ENCODE results near the gene APBB3. TPM values are rescaled to one million over a fixed set of nuclear protein-coding genes. Genes with fewer than 3 reads are reported as not detected.

The APBB3 gene
- total and polyA plus RNA-seq, 9 of the 15 experiments (the other 6 are each of a cell fraction or from before 2014, with no cell fraction given) = 0.17 to 24.3 (median 9.5) TPM

DNA sequence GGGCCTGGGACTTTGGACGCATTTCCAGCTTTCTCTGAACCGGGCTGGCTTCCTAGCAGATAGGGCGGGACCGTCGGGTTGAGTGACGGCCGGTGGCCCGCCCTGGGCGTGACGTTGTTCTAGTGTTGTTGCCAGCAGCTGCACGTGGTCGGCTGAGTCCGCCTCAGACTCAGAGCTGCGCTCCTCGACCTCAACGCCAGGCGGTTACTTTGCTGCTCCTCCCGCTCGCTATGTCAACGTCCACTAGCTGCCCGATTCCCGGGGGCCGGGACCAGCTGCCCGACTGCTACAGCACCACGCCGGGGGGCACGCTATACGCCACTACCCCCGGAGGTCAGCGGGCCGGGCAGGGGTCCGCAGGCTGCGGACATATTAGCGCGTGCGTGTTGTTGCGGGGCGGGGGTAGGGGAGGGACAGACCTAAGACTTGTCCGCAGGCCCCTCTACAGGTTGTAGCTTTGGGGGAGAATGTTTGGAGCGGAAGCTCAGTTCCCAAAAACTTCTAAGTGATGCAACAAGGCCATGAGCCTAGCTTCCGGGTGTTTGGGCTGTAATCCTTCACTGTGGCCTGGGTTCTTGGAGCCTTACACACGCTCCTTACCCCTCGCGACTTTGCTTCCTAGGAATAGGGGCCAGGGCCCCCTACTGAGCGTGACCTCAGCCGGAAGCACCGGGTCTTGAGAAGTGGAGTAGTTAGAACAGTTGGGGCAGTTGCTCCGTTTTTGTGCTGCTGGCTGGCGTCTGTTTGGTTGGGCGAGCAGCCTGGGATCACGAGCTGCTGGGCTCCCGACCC lies 16.7 kb downstream of the APBB3 start, which contains the start of gene EIF4EBP3 (continued):
- TF ChIP-seq ZBTB17 (CRISPR knock-in tag; IDR thresholded peaks at IDR 0.05) (peak; percentile 26; the same call in 1 of the 2 replicates), CSDE1 (IDR thresholded peaks at IDR 0.05) (no peak), MCM7 (IDR thresholded peaks at IDR 0.05) (no peak), HNRNPL (IDR thresholded peaks at IDR 0.05; ENCODE audit: low read depth, low read length) (no peak), RBM22 (IDR thresholded peaks at IDR 0.05; ENCODE audit: low read depth, low read length, poor library complexity, severe bottlenecking) (peak; percentile 94), MEF2A (IDR thresholded peaks at IDR 0.05; ENCODE audit: control insufficient read depth, low read depth, low read length) (no peak), SMARCB1 (IDR thresholded peaks at IDR 0.05; ENCODE audit: insufficient read length, low read depth) (no peak), ZNF134 (CRISPR knock-in tag; conservative IDR thresholded peaks at IDR 0.05) (no peak), ZNF143 (CRISPR knock-in tag; IDR thresholded peaks at IDR 0.05) (no peak), MED1 (CRISPR knock-in tag; IDR thresholded peaks at IDR 0.05; ENCODE audit: borderline replicate concordance) (no peak), ILF3 (IDR thresholded peaks at IDR 0.05; ENCODE audit: borderline replicate concordance) (peak; percentile 93; the same call in 1 of the 2 replicates), KHSRP (IDR thresholded peaks at IDR 0.05) (no peak)
- TF ChIP-seq, protein P1, sequence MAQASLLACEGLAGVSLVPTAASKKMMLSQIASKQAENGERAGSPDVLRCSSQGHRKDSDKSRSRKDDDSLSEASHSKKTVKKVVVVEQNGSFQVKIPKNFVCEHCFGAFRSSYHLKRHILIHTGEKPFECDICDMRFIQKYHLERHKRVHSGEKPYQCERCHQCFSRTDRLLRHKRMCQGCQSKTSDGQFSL (CRISPR knock-in tag; IDR thresholded peaks at IDR 0.05) = peak; percentile 54; the same call in 1 of the 2 replicates
- TF ChIP-seq, protein P1 (tag; IDR thresholded peaks at IDR 0.05) = no peak
- TF ChIP-seq, protein P2, sequence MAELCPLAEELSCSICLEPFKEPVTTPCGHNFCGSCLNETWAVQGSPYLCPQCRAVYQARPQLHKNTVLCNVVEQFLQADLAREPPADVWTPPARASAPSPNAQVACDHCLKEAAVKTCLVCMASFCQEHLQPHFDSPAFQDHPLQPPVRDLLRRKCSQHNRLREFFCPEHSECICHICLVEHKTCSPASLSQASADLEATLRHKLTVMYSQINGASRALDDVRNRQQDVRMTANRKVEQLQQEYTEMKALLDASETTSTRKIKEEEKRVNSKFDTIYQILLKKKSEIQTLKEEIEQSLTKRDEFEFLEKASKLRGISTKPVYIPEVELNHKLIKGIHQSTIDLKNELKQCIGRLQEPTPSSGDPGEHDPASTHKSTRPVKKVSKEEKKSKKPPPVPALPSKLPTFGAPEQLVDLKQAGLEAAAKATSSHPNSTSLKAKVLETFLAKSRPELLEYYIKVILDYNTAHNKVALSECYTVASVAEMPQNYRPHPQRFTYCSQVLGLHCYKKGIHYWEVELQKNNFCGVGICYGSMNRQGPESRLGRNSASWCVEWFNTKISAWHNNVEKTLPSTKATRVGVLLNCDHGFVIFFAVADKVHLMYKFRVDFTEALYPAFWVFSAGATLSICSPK (IDR thresholded peaks at IDR 0.05; ENCODE audit: borderline replicate concordance) = no peak
- TF ChIP-seq, protein P3, sequence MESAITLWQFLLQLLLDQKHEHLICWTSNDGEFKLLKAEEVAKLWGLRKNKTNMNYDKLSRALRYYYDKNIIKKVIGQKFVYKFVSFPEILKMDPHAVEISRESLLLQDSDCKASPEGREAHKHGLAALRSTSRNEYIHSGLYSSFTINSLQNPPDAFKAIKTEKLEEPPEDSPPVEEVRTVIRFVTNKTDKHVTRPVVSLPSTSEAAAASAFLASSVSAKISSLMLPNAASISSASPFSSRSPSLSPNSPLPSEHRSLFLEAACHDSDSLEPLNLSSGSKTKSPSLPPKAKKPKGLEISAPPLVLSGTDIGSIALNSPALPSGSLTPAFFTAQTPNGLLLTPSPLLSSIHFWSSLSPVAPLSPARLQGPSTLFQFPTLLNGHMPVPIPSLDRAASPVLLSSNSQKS (CRISPR knock-in tag; IDR thresholded peaks at IDR 0.05) = no peak
- TF ChIP-seq, protein P4, sequence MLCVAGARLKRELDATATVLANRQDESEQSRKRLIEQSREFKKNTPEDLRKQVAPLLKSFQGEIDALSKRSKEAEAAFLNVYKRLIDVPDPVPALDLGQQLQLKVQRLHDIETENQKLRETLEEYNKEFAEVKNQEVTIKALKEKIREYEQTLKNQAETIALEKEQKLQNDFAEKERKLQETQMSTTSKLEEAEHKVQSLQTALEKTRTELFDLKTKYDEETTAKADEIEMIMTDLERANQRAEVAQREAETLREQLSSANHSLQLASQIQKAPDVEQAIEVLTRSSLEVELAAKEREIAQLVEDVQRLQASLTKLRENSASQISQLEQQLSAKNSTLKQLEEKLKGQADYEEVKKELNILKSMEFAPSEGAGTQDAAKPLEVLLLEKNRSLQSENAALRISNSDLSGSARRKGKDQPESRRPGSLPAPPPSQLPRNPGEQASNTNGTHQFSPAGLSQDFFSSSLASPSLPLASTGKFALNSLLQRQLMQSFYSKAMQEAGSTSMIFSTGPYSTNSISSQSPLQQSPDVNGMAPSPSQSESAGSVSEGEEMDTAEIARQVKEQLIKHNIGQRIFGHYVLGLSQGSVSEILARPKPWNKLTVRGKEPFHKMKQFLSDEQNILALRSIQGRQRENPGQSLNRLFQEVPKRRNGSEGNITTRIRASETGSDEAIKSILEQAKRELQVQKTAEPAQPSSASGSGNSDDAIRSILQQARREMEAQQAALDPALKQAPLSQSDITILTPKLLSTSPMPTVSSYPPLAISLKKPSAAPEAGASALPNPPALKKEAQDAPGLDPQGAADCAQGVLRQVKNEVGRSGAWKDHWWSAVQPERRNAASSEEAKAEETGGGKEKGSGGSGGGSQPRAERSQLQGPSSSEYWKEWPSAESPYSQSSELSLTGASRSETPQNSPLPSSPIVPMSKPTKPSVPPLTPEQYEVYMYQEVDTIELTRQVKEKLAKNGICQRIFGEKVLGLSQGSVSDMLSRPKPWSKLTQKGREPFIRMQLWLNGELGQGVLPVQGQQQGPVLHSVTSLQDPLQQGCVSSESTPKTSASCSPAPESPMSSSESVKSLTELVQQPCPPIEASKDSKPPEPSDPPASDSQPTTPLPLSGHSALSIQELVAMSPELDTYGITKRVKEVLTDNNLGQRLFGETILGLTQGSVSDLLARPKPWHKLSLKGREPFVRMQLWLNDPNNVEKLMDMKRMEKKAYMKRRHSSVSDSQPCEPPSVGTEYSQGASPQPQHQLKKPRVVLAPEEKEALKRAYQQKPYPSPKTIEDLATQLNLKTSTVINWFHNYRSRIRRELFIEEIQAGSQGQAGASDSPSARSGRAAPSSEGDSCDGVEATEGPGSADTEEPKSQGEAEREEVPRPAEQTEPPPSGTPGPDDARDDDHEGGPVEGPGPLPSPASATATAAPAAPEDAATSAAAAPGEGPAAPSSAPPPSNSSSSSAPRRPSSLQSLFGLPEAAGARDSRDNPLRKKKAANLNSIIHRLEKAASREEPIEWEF (CRISPR knock-in tag; IDR thresholded peaks at IDR 0.05) = no peak

All from K562 (cell line).